Endothelial cell of umbilical vein (primary cell): ENCODE measurements around the gene SLC25A5. TPM values are rescaled to one million over a fixed set of nuclear protein-coding genes. Genes with fewer than 3 reads are reported as not detected.

ENCODE experiments used
- BruUV-seq: library from RNA; stranded (reverse); fragments of 400-500 nt; replicated peaks from 2 replicates; lab custom pipeline; 2021; lab: Mats Ljungman, UMichigan
- CTCF ChIA-PET: fragments of 300-600, 350-600 bp; sonication (Branson Sonifier 250); formaldehyde crosslinking; loops from one replicate; lab custom pipeline; 2021; ENCODE audit warnings: antibody characterized with exemption, inconsistent platforms; lab: Charles Lee
- POLR2A ChIA-PET: fragments of 300-600, 350-600 bp; sonication (Branson Sonifier 250); formaldehyde crosslinking; loops from one replicate; lab custom pipeline; 2021; ENCODE audit warnings: antibody characterized with exemption, inconsistent platforms; lab: Charles Lee
- DNase-seq: peaks from one replicate; pipeline ENCODE4 v3.0.0-alpha.2; 2011; ENCODE audit warnings: low read depth, low spot score
- FAIRE-seq: peaks from 2 replicates; lab custom pipeline; 2011; peaks lifted over from hg19 to GRCh38; lab: Jason Lieb, UNC
- H2AFZ ChIP-seq: 2 replicates; pipeline ENCODE4 v1.6.0; 2012; ENCODE audit warnings: low read depth, low read length, control low read depth, inconsistent platforms
- H3K27ac ChIP-seq: 2 replicates; pipeline ENCODE4 v1.5.1; 2011; ENCODE audit warnings: low read depth, mild to moderate bottlenecking, control low read depth, low read length, moderate library complexity; ENCODE audit not compliant: insufficient read depth
- H3K27me3 ChIP-seq, 2 experiments: 2 replicates each; pipeline versions ENCODE4 v1.6.0 to v1.6.1; 2011; ENCODE audit warnings: low read length in 2 of 2, mixed read lengths in 1 of 2; ENCODE audit not compliant: control insufficient read depth in 2 of 2, insufficient read depth in 2 of 2
- H3K36me3 ChIP-seq, 2 experiments: 2 replicates in 1 of 2; 3 replicates in 1 of 2; pipeline ENCODE4 v1.5.1; 2011; ENCODE audit warnings: low read length in 2 of 2, mild to moderate bottlenecking in 1 of 2, moderate library complexity in 1 of 2; ENCODE audit not compliant: control insufficient read depth in 2 of 2, insufficient read depth in 2 of 2; ENCODE audit errors: extremely low read depth in 1 of 2
- H3K4me1 ChIP-seq: 3 replicates; pipeline ENCODE4 v1.5.1; 2011; ENCODE audit warnings: mild to moderate bottlenecking, low read length; ENCODE audit not compliant: control insufficient read depth, insufficient read depth; ENCODE audit errors: extremely low read depth
- H3K4me2 ChIP-seq: 2 replicates; pipeline ENCODE4 v1.6.1; 2011; ENCODE audit warnings: low read length, control low read depth, mixed read lengths; ENCODE audit not compliant: insufficient read depth
- H3K4me3 ChIP-seq, 3 experiments: fragments of 200-600 bp in 1 of 3; sonication (generic), shearing (Covaris generic) in 1 of 3; replicated peaks in 1 of 3; 2 replicates each; pipeline ENCODE4 v1.5.1; 2011 to 2016; ENCODE audit warnings: control low read depth in 3 of 3, low read length in 3 of 3, mild to moderate bottlenecking in 2 of 3, inconsistent platforms in 1 of 3, low read depth in 1 of 3, moderate library complexity in 1 of 3; ENCODE audit not compliant: insufficient read depth in 1 of 3
- H3K79me2 ChIP-seq: 2 replicates; pipeline ENCODE4 v1.6.0; 2012; ENCODE audit warnings: low read length, inconsistent platforms; ENCODE audit not compliant: control insufficient read depth, insufficient read depth
- H3K9ac ChIP-seq: replicated peaks from 2 replicates; pipeline ENCODE3; 2011; ENCODE audit warnings: low read length, control low read depth; ENCODE audit not compliant: insufficient read depth; ENCODE audit errors: extremely low read depth
- H3K9me1 ChIP-seq: replicated peaks from 3 replicates; pipeline ENCODE4 v1.6.0; 2011; ENCODE audit warnings: mild to moderate bottlenecking, low read length; ENCODE audit not compliant: control insufficient read depth, insufficient read depth; ENCODE audit errors: extremely low read depth
- H3K9me3 ChIP-seq: replicated peaks from 2 replicates; pipeline ENCODE4 v1.5.1; 2012; ENCODE audit warnings: low read length, inconsistent platforms; ENCODE audit not compliant: control insufficient read depth, insufficient read depth
- H4K20me1 ChIP-seq: replicated peaks from 2 replicates; pipeline ENCODE3; 2011; ENCODE audit warnings: mild to moderate bottlenecking, low read length; ENCODE audit not compliant: control insufficient read depth, insufficient read depth; ENCODE audit errors: extremely low read depth
- EZH2 ChIP-seq: IDR thresholded peaks from 2 replicates; pipeline ENCODE4 v1.6.1; 2012; ENCODE audit warnings: borderline replicate concordance, low read depth, mild to moderate bottlenecking, moderate library complexity, low read length, inconsistent platforms; ENCODE audit not compliant: severe bottlenecking
- FOS ChIP-seq: IDR thresholded peaks from 2 replicates; pipeline ENCODE4 v1.6.1; 2011; ENCODE audit warnings: mild to moderate bottlenecking, low read length, moderate library complexity, borderline replicate concordance; ENCODE audit not compliant: insufficient read depth
- GATA2 ChIP-seq: IDR thresholded peaks from 2 replicates; pipeline ENCODE4 v1.7.0; 2011; ENCODE audit warnings: low read depth, mild to moderate bottlenecking, moderate library complexity, mixed read lengths, low read length; ENCODE audit not compliant: insufficient read length, insufficient read depth
- JUN ChIP-seq: IDR thresholded peaks from 2 replicates; pipeline ENCODE4 v1.6.1; 2011; ENCODE audit warnings: borderline replicate concordance, low read depth; ENCODE audit not compliant: insufficient read length, insufficient read depth
- MYC ChIP-seq: IDR thresholded peaks from one replicate; pipeline ENCODE4 v1.6.1; 2011; ENCODE audit warnings: mild to moderate bottlenecking, low read depth, low read length
- POLR2A ChIP-seq: IDR thresholded peaks from 2 replicates; pipeline ENCODE4 v1.6.1; 2012; ENCODE audit warnings: low read depth, mild to moderate bottlenecking, control low read depth, low read length
- POLR2AphosphoS5 ChIP-seq: IDR thresholded peaks from 2 replicates; pipeline ENCODE4 v1.6.1; 2012; ENCODE audit warnings: low read depth, mild to moderate bottlenecking, control low read depth, low read length, moderate library complexity; ENCODE audit not compliant: insufficient read depth
- dilution Hi-C: fragments of 300-500 bp; cut with MboI; formaldehyde crosslinking; loops from one replicate; pipeline ENCODE4 v1.15.0; 2019; ENCODE audit warnings: low sequenced_read_pairs; ENCODE audit not compliant: extremely low pct_ligation_motif_present
- intact Hi-C: fragments of 100-400 bp; cut with micrococcal nuclease; formaldehyde crosslinking; loops from one replicate; pipeline ENCODE4 v1.10.0; 2022
- polyA plus RNA-seq, 4 experiments: library from polyadenylated mRNA; depleted of rRNA in 3 of 4; stranded (reverse) in 3 of 4; unstranded in 1 of 4; fragments of >200 nt; gene quantifications; 2 replicates each; pipeline versions ENCODE4 v1.2.1 to v1.2.3, GENCODE V29; 2011 to 2012; ENCODE audit warnings: missing spikeins in 1 of 4
- total RNA-seq: library from RNA; stranded (reverse); gene quantifications from 2 replicates; pipeline ENCODE4 v1.2.3, GENCODE V29; 2021
- TF ChIP-seq, protein P1 (sequence below), 2 donors: IDR thresholded peaks; 1 replicate in 1 of 2; 2 replicates in 1 of 2; pipeline ENCODE4 v1.5.1; 2011; ENCODE audit warnings: low read length in 2 of 2, mild to moderate bottlenecking in 2 of 2, moderate library complexity in 2 of 2, control low read depth in 1 of 2, inconsistent platforms in 1 of 2, low read depth in 1 of 2; ENCODE audit not compliant: insufficient read depth in 1 of 2; ENCODE audit errors: extremely low read depth in 1 of 2
- TF ChIP-seq, protein P2 (sequence below): IDR thresholded peaks from 2 replicates; pipeline ENCODE4 v1.6.1; 2011; ENCODE audit not compliant: insufficient read depth, insufficient read length

Gene SLC25A5
- total and polyA plus RNA-seq, 2 donors (not counting 3 experiments of a cell fraction or from before 2014, with no cell fraction given): 379 to 651 TPM

DNA sequence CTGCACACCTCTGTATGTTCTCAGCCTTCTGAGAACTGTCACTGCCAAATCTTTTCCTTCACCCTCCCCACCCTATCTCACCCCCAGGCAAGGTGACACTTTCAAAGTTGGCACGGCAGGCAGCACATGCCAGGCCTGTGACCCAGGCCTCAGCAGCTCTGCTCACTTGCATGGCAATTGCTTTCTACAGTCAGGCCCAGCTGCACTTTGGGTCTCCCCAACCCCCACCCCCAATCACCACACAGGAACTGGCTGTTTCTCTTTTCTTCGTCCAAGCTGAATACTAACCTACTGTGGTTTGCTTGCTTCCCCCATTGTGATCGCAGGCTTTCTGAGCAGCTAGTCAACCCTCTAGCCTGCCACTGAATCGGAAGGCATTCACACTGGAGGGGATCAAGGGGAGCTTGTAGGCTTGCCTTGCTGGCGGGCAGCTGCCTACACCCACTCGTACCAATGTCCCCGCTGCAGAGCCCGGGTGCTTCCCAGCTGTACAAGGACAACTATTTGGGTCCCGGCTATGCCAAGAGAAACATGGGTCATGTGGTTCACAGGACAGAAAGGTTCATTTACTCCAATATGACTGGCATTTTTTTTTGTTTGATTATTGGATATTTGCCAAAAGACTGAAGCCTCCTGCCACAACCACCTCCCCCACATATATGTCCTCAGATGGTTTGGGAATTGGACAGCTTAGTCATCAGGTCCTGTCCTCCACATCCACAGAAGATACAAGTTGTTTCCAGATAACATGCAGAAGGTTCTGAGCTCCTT lies 41.0 kb upstream of the SLC25A5 start:
- FAIRE-seq: no peak
- no peak overlapping the region for H3K9ac ChIP-seq
- no peaks in the 10 kb centered on the region for H4K20me1 ChIP-seq
- H3K9me3 ChIP-seq: no peaks in the 10 kb centered on the region
- no peak overlapping the region for H3K27ac ChIP-seq
- CTCF ChIA-PET: no interaction called here
- H3K4me2 ChIP-seq: no peak overlapping the region
- no peaks in the 10 kb centered on the region for H3K36me3 ChIP-seq
- H3K4me1 ChIP-seq: no peaks in the 10 kb centered on the region
- no peaks in the 10 kb centered on the region for H3K9me1 ChIP-seq
- intact Hi-C loops (no loop called here), dilution Hi-C loops (no loop called here)
- H2AFZ ChIP-seq: no peak overlapping the region
- H3K79me2 ChIP-seq: no peaks in the 10 kb centered on the region
- H3K4me3 ChIP-seq: no peak overlapping the region
- BruUV-seq: no TSS peak
- H3K27me3 ChIP-seq: no peaks in the 10 kb centered on the region
- no peak for DNase-seq
- POLR2A ChIA-PET: no interaction called here
- TF ChIP-seq POLR2AphosphoS5 (no peak), POLR2A (no peak), FOS (no peak), MYC (no peak)

DNA sequence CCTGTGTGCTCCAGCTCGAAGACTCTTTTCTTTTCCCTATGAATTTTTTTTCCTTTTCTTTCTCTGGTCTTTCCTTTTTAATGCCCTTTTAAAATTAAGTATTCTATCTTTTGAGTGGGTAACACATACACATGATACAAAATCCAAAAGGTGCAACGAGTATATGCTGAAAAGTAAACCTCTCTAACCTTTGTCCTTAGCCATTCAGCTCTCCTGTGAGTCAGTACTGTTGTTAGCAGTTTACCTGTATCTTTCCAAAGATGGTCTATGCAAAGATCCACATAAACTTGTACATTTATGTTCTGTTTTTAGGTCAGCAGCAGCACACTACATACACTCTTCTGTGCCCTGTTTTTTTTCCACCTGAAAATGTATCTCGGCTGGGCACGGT lies 40.5 kb upstream of the SLC25A5 start:
- Histone ChIP-seq H3K9me3 (no peaks in the 10 kb centered on the region), H3K9me1 (no peaks in the 10 kb centered on the region), H4K20me1 (no peaks in the 10 kb centered on the region), H3K27me3 (no peaks in the 10 kb centered on the region), H3K4me2 (no peak overlapping the region), H3K4me1 (no peaks in the 10 kb centered on the region), H2AFZ (no peak overlapping the region), H3K9ac (no peak overlapping the region), H3K27ac (no peak overlapping the region), H3K79me2 (no peaks in the 10 kb centered on the region), H3K4me3 (no peak overlapping the region), H3K36me3 (no peaks in the 10 kb centered on the region)
- FAIRE-seq (no peak), DNase-seq (no peak)
- TF ChIP-seq GATA2 (no peak), POLR2AphosphoS5 (no peak), EZH2 (no peak), POLR2A (no peak), MYC (no peak), JUN (no peak), FOS (no peak)
- TF ChIP-seq, protein P1, sequence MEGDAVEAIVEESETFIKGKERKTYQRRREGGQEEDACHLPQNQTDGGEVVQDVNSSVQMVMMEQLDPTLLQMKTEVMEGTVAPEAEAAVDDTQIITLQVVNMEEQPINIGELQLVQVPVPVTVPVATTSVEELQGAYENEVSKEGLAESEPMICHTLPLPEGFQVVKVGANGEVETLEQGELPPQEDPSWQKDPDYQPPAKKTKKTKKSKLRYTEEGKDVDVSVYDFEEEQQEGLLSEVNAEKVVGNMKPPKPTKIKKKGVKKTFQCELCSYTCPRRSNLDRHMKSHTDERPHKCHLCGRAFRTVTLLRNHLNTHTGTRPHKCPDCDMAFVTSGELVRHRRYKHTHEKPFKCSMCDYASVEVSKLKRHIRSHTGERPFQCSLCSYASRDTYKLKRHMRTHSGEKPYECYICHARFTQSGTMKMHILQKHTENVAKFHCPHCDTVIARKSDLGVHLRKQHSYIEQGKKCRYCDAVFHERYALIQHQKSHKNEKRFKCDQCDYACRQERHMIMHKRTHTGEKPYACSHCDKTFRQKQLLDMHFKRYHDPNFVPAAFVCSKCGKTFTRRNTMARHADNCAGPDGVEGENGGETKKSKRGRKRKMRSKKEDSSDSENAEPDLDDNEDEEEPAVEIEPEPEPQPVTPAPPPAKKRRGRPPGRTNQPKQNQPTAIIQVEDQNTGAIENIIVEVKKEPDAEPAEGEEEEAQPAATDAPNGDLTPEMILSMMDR (IDR thresholded peaks at IDR 0.05; ENCODE audit: extremely low read depth in 1 of 2, insufficient read depth in 1 of 2, low read depth in 1 of 2, low read length in 2 of 2): no peak
- TF ChIP-seq, protein P2, sequence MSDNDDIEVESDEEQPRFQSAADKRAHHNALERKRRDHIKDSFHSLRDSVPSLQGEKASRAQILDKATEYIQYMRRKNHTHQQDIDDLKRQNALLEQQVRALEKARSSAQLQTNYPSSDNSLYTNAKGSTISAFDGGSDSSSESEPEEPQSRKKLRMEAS: no peak
- no TSS peak for BruUV-seq
- CTCF ChIA-PET: no interaction called here
- dilution Hi-C loops (no loop called here), intact Hi-C loops (no loop called here)
- POLR2A ChIA-PET: no interaction called here
